ENCODE results near the gene UHMK1.
"Not testable (repeated sequence)": the region's sequence is repeated elsewhere in the genome, so short reads cannot be mapped to it uniquely, and the experiment has no call there.

Gene UHMK1, protein sequence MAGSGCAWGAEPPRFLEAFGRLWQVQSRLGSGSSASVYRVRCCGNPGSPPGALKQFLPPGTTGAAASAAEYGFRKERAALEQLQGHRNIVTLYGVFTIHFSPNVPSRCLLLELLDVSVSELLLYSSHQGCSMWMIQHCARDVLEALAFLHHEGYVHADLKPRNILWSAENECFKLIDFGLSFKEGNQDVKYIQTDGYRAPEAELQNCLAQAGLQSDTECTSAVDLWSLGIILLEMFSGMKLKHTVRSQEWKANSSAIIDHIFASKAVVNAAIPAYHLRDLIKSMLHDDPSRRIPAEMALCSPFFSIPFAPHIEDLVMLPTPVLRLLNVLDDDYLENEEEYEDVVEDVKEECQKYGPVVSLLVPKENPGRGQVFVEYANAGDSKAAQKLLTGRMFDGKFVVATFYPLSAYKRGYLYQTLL

DNA sequence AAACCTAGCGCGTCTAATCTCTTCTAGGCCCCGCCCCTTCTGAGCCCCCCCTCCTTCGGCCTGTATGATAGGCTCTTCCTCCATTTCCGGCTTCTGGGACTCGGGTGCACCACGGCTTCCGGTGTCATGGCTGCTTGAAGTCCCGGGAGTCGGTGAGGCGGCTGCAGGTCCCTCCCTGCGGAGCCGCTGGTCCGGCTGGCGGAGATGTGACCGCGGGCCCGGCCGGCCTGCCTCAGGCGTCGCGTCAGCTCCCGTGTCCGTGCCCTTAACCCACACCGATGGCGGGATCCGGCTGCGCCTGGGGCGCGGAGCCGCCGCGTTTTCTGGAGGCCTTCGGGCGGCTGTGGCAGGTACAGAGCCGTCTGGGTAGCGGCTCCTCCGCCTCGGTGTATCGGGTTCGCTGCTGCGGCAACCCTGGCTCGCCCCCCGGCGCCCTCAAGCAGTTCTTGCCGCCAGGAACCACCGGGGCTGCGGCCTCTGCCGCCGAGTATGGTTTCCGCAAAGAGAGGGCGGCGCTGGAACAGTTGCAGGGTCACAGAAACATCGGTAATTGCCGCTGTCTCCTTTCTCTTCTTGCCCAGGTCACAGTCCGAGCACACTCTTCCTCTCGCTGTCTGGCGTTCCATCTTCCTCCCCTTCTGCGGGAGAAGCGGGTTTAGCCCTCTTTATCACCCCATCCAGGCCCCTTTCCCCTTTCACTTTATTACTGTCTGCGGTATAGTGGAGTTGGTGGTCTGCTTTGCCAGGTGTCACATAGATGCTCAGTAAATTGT lies at the start of gene UHMK1:
Gene UHMK1, plus strand, starts transcription at position 96 of the 773 bp plus-strand sequence. Its CDS starts 183 bp downstream, at position 279.
- H3K36me3 ChIP-seq (ENCODE audit: control insufficient read depth, insufficient read depth, low read length), result peaks cover 30% of the 10 kb centered on the region
- no peaks in the 10 kb centered on the region for H3K27me3 ChIP-seq (ENCODE audit: control insufficient read depth, insufficient read depth, low read length)
- peaks cover 6% of the 10 kb centered on the region; the same call in 1 of the 2 replicates for H3K4me1 ChIP-seq (ENCODE audit: control insufficient read depth, insufficient read depth, low read length)
- H3K27ac ChIP-seq (ENCODE audit: low read depth, low read length), result peak within 1 kb of the TSS; percentile 93
- H3K9me3 ChIP-seq (ENCODE audit: control insufficient read depth, insufficient read depth, low read depth, low read length), result no peaks in the 10 kb centered on the region
- H3K9ac ChIP-seq (ENCODE audit: low read length), result peak within 1 kb of the TSS; percentile 97
- peak within 1 kb of the TSS; percentile 98 for H3K4me3 ChIP-seq (ENCODE audit: low read depth, low read length)

- not testable (repeated sequence) for H3K4me3 ChIP-seq (ENCODE audit: low read depth, low read length); H3K36me3 ChIP-seq (ENCODE audit: control insufficient read depth, insufficient read depth, low read length); H3K27me3 ChIP-seq (ENCODE audit: control insufficient read depth, insufficient read depth, low read length); H3K4me1 ChIP-seq (ENCODE audit: control insufficient read depth, insufficient read depth, low read length); H3K9me3 ChIP-seq (ENCODE audit: control insufficient read depth, insufficient read depth, low read depth, low read length); H3K27ac ChIP-seq (ENCODE audit: low read depth, low read length); H3K9ac ChIP-seq (ENCODE audit: low read length)
Measured at GRCh38 chr1:162454361-162454760, 43.3 kb upstream of the UHMK1 start.

- Histone ChIP-seq H3K9me3 (ENCODE audit: control insufficient read depth, insufficient read depth, low read depth, low read length) (no peaks in the 10 kb centered on the region; the same call in 1 of the 2 replicates), H3K4me1 (ENCODE audit: control insufficient read depth, insufficient read depth, low read length) (no peaks in the 10 kb centered on the region), H3K36me3 (ENCODE audit: control insufficient read depth, insufficient read depth, low read length) (no peaks in the 10 kb centered on the region)
Measured at GRCh38 chr1:162456323-162456722, 41.3 kb upstream of the UHMK1 start.

GRCh38 chr1:162458236-162458635 lies 39.4 kb upstream of the UHMK1 start:
- H3K36me3 ChIP-seq (ENCODE audit: control insufficient read depth, insufficient read depth, low read length), result no peaks in the 10 kb centered on the region
- H3K27ac ChIP-seq (ENCODE audit: low read depth, low read length), result no peak overlapping the region
- H3K9me3 ChIP-seq (ENCODE audit: control insufficient read depth, insufficient read depth, low read depth, low read length), result no peaks in the 10 kb centered on the region
- no peak overlapping the region for H3K4me3 ChIP-seq (ENCODE audit: low read depth, low read length)
- no peaks in the 10 kb centered on the region for H3K27me3 ChIP-seq (ENCODE audit: control insufficient read depth, insufficient read depth, low read length)
- H3K9ac ChIP-seq (ENCODE audit: low read length), result no peak overlapping the region
- no peaks in the 10 kb centered on the region for H3K4me1 ChIP-seq (ENCODE audit: control insufficient read depth, insufficient read depth, low read length)

More at GRCh38 chr1:162456323-162456722, 41.3 kb upstream of the UHMK1 start:
- no peak overlapping the region for H3K27ac ChIP-seq (ENCODE audit: low read depth, low read length)
- H3K4me3 ChIP-seq (ENCODE audit: low read depth, low read length), result no peak overlapping the region
- no peak overlapping the region for H3K9ac ChIP-seq (ENCODE audit: low read length)
- no peaks in the 10 kb centered on the region for H3K27me3 ChIP-seq (ENCODE audit: control insufficient read depth, insufficient read depth, low read length)

DNA sequence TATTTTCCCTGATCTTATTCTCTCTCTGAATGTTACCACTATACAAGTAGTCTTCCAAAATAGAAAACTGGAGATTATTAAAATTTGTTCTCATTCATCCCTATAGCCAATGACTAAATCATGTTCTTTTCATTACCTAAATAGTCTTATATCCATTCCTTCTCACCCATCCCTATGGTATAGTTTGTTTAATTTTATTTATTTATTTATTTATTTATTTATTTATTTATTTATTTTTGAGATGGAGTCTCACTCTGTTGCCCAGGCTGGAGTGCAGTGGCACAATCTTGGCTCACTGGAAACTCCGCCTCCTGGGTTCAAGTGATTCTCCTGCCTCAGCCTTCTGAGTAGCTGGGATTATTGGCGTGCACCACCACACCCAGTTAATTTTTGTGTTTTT lies 35.2 kb upstream of the UHMK1 start:
- H3K27me3 ChIP-seq (ENCODE audit: control insufficient read depth, insufficient read depth, low read length); H3K9me3 ChIP-seq (ENCODE audit: control insufficient read depth, insufficient read depth, low read depth, low read length); H3K4me1 ChIP-seq (ENCODE audit: control insufficient read depth, insufficient read depth, low read length); H3K4me3 ChIP-seq (ENCODE audit: low read depth, low read length); H3K9ac ChIP-seq (ENCODE audit: low read length); H3K36me3 ChIP-seq (ENCODE audit: control insufficient read depth, insufficient read depth, low read length); H3K27ac ChIP-seq (ENCODE audit: low read depth, low read length): not testable (repeated sequence)

- Histone ChIP-seq H3K27me3 (ENCODE audit: control insufficient read depth, insufficient read depth, low read length) (no peaks in the 10 kb centered on the region), H3K36me3 (ENCODE audit: control insufficient read depth, insufficient read depth, low read length) (no peaks in the 10 kb centered on the region), H3K9ac (ENCODE audit: low read length) (no peak overlapping the region), H3K4me3 (ENCODE audit: low read depth, low read length) (no peak overlapping the region), H3K9me3 (ENCODE audit: control insufficient read depth, insufficient read depth, low read depth, low read length) (peaks cover 9% of the 10 kb centered on the region), H3K27ac (ENCODE audit: low read depth, low read length) (no peak overlapping the region), H3K4me1 (ENCODE audit: control insufficient read depth, insufficient read depth, low read length) (no peaks in the 10 kb centered on the region)
Measured at GRCh38 chr1:162463021-162463420, 34.6 kb upstream of the UHMK1 start.

DNA sequence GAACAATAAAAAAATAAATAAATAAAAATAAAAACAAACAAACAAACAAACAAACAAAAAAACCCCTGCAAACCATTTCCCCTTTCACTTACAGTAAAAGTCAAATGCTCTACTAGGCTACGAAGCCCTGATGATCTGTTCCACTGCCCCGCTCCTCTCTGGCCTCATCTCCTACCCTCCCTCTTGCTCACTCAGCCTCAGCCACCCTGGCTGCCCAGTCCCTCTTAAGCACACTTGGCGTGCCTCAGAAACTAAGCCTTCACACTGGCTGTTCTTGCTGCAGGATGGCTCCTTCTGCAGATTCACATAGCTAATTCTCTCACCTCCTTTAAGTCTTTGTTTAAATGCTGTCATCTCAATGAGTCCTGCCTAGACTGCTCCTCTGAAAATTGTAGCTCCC lies 30.8 kb upstream of the UHMK1 start:
- Histone ChIP-seq H3K9me3 (ENCODE audit: control insufficient read depth, insufficient read depth, low read depth, low read length) (peaks cover 11% of the 10 kb centered on the region), H3K27ac (ENCODE audit: low read depth, low read length) (no peak overlapping the region), H3K36me3 (ENCODE audit: control insufficient read depth, insufficient read depth, low read length) (no peaks in the 10 kb centered on the region), H3K27me3 (ENCODE audit: control insufficient read depth, insufficient read depth, low read length) (no peaks in the 10 kb centered on the region), H3K9ac (ENCODE audit: low read length) (no peak overlapping the region), H3K4me3 (ENCODE audit: low read depth, low read length) (no peak overlapping the region), H3K4me1 (ENCODE audit: control insufficient read depth, insufficient read depth, low read length) (peaks cover 9% of the 10 kb centered on the region; the same call in 1 of the 2 replicates)

GRCh38 chr1:162470216-162470615 lies 27.4 kb upstream of the UHMK1 start:
- no peak overlapping the region for H3K4me3 ChIP-seq (ENCODE audit: low read depth, low read length)
- no peak overlapping the region for H3K9ac ChIP-seq (ENCODE audit: low read length)
- peaks cover 12% of the 10 kb centered on the region; the same call in 1 of the 2 replicates for H3K4me1 ChIP-seq (ENCODE audit: control insufficient read depth, insufficient read depth, low read length)
- H3K9me3 ChIP-seq (ENCODE audit: control insufficient read depth, insufficient read depth, low read depth, low read length), result peaks cover 2% of the 10 kb centered on the region; the same call in 1 of the 2 replicates
- no peaks in the 10 kb centered on the region for H3K36me3 ChIP-seq (ENCODE audit: control insufficient read depth, insufficient read depth, low read length)
- no peak overlapping the region for H3K27ac ChIP-seq (ENCODE audit: low read depth, low read length)
- no peaks in the 10 kb centered on the region for H3K27me3 ChIP-seq (ENCODE audit: control insufficient read depth, insufficient read depth, low read length)

GRCh38 chr1:162471290-162471853 lies 26.2 kb upstream of the UHMK1 start:
- H3K27me3 ChIP-seq (ENCODE audit: control insufficient read depth, insufficient read depth, low read length), result no peaks in the 10 kb centered on the region
- peaks cover 2% of the 10 kb centered on the region; the same call in 1 of the 2 replicates for H3K9me3 ChIP-seq (ENCODE audit: control insufficient read depth, insufficient read depth, low read depth, low read length)
- no peak overlapping the region for H3K9ac ChIP-seq (ENCODE audit: low read length)
- H3K36me3 ChIP-seq (ENCODE audit: control insufficient read depth, insufficient read depth, low read length), result no peaks in the 10 kb centered on the region
- no peak overlapping the region for H3K27ac ChIP-seq (ENCODE audit: low read depth, low read length)
- H3K4me1 ChIP-seq (ENCODE audit: control insufficient read depth, insufficient read depth, low read length), result peaks cover 17% of the 10 kb centered on the region; the same call in 1 of the 2 replicates
- H3K4me3 ChIP-seq (ENCODE audit: low read depth, low read length), result no peak overlapping the region

GRCh38 chr1:162475089-162475488 lies 22.5 kb upstream of the UHMK1 start:
- peaks cover 17% of the 10 kb centered on the region; the same call in 1 of the 2 replicates for H3K4me1 ChIP-seq (ENCODE audit: control insufficient read depth, insufficient read depth, low read length)
- no peak overlapping the region for H3K27ac ChIP-seq (ENCODE audit: low read depth, low read length)
- H3K9me3 ChIP-seq (ENCODE audit: control insufficient read depth, insufficient read depth, low read depth, low read length), result no peaks in the 10 kb centered on the region
- no peaks in the 10 kb centered on the region for H3K27me3 ChIP-seq (ENCODE audit: control insufficient read depth, insufficient read depth, low read length)
- no peak overlapping the region for H3K4me3 ChIP-seq (ENCODE audit: low read depth, low read length)
- no peaks in the 10 kb centered on the region for H3K36me3 ChIP-seq (ENCODE audit: control insufficient read depth, insufficient read depth, low read length)
- H3K9ac ChIP-seq (ENCODE audit: low read length), result no peak overlapping the region

Data from HUES6 (cell line).